Measurements from ENCODE around the gene ZNF532. TPM values are rescaled to one million over a fixed set of nuclear protein-coding genes. Genes with fewer than 3 reads are reported as not detected.

ZNF532 gene
- total and polyA plus RNA-seq, 2 of the 13 experiments (the other 11 are each of a cell fraction or from before 2014, with no cell fraction given), result not detected

DNA sequence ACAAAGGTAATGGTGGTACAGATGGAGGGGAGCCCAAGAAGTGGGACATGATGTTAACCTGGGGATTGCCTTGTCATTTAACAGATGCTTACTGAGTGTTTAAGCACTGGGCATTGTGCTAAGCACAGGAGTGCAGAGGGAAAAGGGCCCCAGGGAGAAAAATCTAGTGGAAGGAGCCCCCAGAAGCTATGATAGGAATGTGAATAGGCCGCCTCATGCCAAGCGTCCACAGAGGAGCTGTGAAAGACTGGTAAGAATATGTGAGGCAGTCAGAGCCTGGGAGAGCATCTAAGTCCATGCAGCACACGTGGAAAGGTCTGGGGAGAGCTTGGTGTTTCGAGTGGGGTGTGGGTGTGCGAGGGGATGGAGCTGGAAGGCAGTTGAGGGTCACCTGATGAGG lies 5.5 kb downstream of the ZNF532 start:
- intact Hi-C loops (cut with micrococcal nuclease; ENCODE audit: unreplicated experiment), result no loop called here
- Histone ChIP-seq H2AFZ (ENCODE audit: low read length) (no peak overlapping the region), H3K9ac (ENCODE audit: insufficient read depth, low read depth, low read length) (no peak overlapping the region), H3K4me3 (replicated peaks in 1 of 3; ENCODE audit: insufficient read depth in 1 of 3, low read depth in 2 of 3, low read length in 3 of 3) (no peak overlapping the region), H3K36me3 (replicated peaks in 1 of 2; ENCODE audit: control insufficient read depth in 1 of 2, insufficient read depth in 2 of 2, low read length in 2 of 2) (no peaks in the 10 kb centered on the region), H3K27ac (ENCODE audit: extremely low read length, insufficient read depth, low read length) (no peak overlapping the region), H3K27me3 (ENCODE audit: control insufficient read depth in 1 of 2, insufficient read depth in 2 of 2, low read length in 2 of 2) (peaks cover 0 to 37% of the 10 kb centered on the region in 2 experiments), H3K4me2 (ENCODE audit: low read depth, low read length) (no peak overlapping the region), H3K79me2 (ENCODE audit: insufficient read depth, low read length) (no peaks in the 10 kb centered on the region), H4K20me1 (ENCODE audit: insufficient read depth, low read length) (no peaks in the 10 kb centered on the region), H3K9me3 (ENCODE audit: low read length) (no peaks in the 10 kb centered on the region), H3K4me1 (ENCODE audit: insufficient read depth, low read length) (no peaks in the 10 kb centered on the region)
- ChIA-PET CTCF (ENCODE audit: low intra/inter-chr PET ratio, low total read pairs) (no interaction called here), POLR2A (no interaction called here)
- DNase-seq (ENCODE audit: low spot score), result no peak
- WGBS (ENCODE audit: low lambda C conversion rate), result 0% methylated on average over 5 of the region's 5 CpGs
- no TSS peak for BruUV-seq (replicated peaks)
- ATAC-seq, result no peak
- in situ Hi-C loops (cut with HindIII; ENCODE audit: extremely low pct_ligation_motif_present, low pct_unique_long_range_greater_than_20kb), result no loop called here
- FAIRE-seq, result no peak
- TF ChIP-seq ZNF605 (CRISPR knock-in tag; IDR thresholded peaks at IDR 0.05) (no peak), ZNF792 (CRISPR knock-in tag; IDR thresholded peaks at IDR 0.05) (no peak), ZSCAN22 (CRISPR knock-in tag; IDR thresholded peaks at IDR 0.05) (no peak), SNAPC4 (CRISPR knock-in tag; IDR thresholded peaks at IDR 0.05) (no peak), ZSCAN12 (CRISPR knock-in tag; IDR thresholded peaks at IDR 0.05) (no peak), ZFP36 (IDR thresholded peaks at IDR 0.05; ENCODE audit: borderline replicate concordance, low read depth, low read length, partially characterized antibody) (no peak), TBX2 (CRISPR knock-in tag; IDR thresholded peaks at IDR 0.05; ENCODE audit: borderline replicate concordance) (no peak), CBX2 (IDR thresholded peaks at IDR 0.05; ENCODE audit: low read depth, low read length) (no peak), CBX2 (CRISPR knock-in tag; IDR thresholded peaks at IDR 0.05; ENCODE audit: low read depth) (no peak), ZNF484 (CRISPR knock-in tag; IDR thresholded peaks at IDR 0.05; ENCODE audit: borderline replicate concordance, low read depth) (no peak), RXRA (CRISPR knock-in tag; IDR thresholded peaks at IDR 0.05) (no peak)
- TF ChIP-seq, protein P1, sequence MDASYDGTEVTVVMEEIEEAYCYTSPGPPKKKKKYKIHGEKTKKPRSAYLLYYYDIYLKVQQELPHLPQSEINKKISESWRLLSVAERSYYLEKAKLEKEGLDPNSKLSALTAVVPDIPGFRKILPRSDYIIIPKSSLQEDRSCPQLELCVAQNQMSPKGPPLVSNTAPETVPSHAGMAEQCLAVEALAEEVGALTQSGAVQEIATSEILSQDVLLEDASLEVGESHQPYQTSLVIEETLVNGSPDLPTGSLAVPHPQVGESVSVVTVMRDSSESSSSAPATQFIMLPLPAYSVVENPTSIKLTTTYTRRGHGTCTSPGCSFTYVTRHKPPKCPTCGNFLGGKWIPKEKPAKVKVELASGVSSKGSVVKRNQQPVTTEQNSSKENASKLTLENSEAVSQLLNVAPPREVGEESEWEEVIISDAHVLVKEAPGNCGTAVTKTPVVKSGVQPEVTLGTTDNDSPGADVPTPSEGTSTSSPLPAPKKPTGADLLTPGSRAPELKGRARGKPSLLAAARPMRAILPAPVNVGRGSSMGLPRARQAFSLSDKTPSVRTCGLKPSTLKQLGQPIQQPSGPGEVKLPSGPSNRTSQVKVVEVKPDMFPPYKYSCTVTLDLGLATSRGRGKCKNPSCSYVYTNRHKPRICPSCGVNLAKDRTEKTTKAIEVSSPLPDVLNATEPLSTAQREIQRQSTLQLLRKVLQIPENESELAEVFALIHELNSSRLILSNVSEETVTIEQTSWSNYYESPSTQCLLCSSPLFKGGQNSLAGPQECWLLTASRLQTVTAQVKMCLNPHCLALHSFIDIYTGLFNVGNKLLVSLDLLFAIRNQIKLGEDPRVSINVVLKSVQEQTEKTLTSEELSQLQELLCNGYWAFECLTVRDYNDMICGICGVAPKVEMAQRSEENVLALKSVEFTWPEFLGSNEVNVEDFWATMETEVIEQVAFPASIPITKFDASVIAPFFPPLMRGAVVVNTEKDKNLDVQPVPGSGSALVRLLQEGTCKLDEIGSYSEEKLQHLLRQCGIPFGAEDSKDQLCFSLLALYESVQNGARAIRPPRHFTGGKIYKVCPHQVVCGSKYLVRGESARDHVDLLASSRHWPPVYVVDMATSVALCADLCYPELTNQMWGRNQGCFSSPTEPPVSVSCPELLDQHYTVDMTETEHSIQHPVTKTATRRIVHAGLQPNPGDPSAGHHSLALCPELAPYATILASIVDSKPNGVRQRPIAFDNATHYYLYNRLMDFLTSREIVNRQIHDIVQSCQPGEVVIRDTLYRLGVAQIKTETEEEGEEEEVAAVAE (CRISPR knock-in tag; IDR thresholded peaks at IDR 0.05; ENCODE audit: borderline replicate concordance), result no peak
- TF ChIP-seq, protein P2, sequence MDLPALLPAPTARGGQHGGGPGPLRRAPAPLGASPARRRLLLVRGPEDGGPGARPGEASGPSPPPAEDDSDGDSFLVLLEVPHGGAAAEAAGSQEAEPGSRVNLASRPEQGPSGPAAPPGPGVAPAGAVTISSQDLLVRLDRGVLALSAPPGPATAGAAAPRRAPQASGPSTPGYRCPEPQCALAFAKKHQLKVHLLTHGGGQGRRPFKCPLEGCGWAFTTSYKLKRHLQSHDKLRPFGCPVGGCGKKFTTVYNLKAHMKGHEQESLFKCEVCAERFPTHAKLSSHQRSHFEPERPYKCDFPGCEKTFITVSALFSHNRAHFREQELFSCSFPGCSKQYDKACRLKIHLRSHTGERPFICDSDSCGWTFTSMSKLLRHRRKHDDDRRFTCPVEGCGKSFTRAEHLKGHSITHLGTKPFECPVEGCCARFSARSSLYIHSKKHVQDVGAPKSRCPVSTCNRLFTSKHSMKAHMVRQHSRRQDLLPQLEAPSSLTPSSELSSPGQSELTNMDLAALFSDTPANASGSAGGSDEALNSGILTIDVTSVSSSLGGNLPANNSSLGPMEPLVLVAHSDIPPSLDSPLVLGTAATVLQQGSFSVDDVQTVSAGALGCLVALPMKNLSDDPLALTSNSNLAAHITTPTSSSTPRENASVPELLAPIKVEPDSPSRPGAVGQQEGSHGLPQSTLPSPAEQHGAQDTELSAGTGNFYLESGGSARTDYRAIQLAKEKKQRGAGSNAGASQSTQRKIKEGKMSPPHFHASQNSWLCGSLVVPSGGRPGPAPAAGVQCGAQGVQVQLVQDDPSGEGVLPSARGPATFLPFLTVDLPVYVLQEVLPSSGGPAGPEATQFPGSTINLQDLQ (CRISPR knock-in tag; IDR thresholded peaks at IDR 0.05), result no peak
